NCI-H446 treated with DMSO at 0.1 percent for 48 hours (cell line): Measurements from ENCODE around the gene TNIK.

Source experiments
- DNase-seq: peaks from one replicate; lab custom pipeline; 2025; lab: John Stamatoyannopoulos, UW

Gene TNIK

DNA sequence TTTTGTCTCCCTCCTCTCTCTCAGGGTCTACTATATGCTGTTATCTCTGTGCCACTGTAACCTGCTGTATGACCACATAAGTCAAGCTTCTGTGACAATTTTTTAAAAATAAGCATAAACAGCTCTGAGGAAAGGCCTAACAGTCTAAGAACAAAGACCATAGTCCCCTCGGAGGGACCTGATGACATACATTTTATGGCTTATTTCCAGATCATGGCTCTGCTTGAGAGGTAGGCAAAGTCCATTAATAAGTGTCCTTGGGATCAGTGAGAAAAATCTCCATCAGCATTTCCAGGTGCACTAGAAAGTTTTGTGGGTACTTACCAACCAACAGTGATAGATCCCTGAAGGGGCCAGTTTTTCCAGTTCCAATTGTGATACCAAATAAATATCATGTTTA, 123.8 kb downstream of the TNIK start:
- DNase-seq = no peak

DNA sequence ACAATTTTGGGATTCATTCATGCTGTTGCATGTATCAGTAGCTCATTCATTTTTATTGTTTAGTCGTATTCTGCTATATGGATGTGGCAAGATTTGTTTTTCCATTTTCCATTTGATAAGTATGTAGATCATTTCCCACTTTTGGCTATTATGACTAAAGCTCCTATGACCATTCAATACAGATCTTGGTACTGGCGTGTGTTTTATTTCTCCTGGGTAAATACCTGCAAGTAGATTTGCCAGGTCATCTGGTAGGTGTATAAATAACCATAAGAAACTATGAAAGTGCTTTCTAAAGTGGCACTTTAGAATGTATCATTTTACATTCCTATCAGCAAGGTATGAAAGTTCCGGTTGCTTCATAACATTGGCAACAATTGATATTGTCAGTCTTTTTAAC, 124.6 kb downstream of the TNIK start:
- no peak for DNase-seq

DNA sequence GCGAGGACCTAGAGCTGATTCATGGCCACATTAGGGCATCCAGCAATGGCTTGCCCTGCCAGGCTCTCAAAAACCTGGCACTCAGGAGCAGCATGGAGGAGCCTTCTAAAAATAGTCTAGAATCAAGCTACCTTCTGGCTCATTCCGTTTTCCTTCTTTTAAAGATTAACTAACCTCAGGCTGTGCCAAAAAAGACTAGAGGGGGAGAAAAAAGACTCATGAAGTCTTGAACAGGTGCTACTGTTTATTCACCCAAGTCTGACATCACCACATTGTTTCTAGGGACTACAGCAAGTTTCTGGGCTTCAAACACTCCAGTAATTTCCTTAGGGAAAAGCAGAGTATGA, 125.8 kb downstream of the TNIK start:
- DNase-seq = peak; percentile 99

DNA sequence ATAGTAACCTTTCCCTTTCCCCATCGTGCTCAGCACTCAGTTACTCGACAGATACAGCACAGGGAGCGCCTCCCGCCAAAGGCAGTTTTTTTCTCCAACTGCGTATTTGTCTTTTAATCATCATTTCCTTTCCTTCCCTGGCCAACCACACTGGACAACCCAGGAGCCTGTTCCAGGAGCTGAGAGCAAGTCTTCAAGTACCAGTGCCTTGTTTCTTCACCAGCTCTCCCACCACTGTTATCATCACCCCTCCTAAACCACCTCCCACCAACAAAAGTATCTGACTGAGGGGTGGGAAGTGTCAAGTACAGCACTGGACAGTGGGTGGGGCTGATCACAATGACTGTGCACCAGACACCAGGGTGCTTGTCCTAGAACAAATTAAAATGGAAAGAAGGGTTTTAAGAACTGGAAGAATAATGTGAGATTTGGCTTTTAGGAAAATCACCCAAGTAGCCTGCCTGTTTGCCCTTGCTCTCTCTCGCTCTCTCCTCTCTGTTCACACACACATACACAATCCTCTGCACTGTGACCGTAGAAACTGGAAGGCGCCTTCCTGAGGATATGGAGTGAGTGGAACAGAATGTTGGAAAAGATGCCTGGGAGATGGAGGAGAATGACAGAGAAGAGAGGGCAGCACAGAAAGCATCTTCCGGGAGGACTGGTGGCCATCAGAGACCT, 126.3 kb downstream of the TNIK start:
- peak; percentile 55 for DNase-seq

DNA sequence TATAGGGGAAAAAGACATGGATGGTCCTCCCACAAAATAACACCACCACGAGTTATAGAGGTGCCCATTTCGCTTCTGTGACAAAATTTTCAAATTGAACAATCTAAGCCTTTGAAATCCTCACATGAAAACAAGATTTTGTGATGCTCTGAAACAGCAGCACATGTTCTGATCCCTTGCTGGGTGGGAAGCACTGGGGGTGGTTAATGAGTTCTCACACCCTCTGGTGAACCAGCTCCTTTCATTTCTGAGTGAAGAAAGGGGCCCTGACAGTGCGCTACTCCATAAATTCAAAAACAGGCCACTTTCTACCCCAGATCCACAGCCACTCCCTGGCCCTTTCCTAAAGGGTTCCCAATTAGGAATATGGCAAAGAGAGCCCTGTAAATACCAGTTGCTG, 129.3 kb downstream of the TNIK start:
- no peak for DNase-seq

DNA sequence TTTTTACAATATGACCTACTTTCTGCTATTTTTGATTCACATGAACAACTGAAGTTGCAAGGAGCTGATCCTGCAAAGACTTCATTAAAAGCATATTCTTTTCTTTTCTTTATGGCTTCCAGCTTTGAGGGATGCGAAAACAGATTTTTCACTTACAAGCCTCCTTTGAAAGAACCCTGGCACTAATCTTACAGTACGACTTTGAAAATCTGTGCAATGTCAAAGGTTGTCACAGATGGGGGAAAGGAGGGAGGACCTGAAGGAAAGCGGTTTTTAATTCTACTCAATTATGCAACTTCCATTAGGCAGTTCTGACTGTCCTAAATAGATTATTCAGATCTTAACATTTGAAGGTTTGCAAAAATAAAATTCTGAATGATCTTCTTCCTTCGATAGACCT, 130.5 kb downstream of the TNIK start:
- peak; percentile 39 for DNase-seq

DNA sequence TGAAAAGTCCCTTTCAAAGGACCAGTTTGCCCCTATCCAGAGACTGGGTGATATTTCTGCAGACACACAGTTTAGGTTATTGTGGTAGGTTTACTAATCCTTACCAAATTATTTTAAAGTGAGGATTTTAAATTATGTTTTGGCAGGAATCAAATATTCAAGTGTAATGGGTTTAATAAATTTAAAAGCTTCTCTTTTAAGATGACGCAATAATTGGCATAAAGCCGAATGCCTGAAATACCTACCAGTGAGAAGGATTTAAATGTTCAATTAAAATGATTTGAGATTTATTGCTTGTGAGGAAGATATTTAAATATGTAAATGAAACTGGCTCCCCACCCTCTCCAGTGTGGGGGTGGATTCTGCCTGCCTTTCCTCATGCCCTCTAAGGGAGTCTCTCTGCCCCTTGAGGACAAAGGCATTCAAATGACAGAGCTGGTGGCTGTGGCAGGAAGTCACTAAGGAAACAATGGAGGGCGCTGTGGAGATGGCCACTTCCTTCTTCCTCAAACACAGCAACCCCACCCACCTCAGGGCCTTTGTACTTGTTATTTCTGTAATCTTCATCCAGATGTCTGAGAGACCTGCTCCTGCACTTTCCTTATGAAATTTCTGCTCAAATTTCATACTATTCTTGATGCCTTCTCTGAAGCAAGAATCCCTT, 131.7 kb downstream of the TNIK start:
- peak; percentile 67 for DNase-seq

DNA sequence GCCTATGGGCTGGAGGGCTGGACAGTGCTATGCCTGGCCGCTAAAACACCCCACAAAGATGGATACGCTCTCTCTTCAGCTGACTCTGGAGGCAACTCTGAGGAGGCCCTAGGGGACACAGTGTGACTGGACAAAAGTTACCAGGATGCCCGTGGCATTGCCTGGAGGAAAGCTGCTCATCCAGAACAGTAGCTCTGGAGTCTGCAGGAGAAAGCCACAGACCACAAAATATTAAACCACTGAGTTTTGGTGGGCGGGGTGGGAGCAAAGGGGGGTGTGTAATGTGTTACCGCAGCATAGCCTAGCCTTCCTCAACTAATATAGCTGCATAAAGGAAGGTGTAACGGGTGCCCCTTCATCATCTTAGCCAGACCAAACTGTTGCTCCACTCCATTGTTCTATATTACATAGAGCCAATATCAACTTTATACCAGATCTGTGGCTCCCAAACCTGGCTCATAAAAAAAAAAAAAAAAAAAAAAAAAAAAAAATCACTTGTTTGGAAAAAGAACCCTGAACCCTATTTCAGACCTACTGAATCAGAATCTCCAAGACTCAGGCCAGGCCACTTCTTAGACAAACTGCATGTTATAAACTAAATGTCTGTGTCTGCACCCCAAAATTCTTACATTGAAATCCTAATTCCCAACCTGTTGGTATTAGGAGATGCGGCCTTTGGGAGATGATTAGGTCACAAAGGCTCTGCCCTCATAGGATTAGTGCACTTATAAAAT, 132.6 kb downstream of the TNIK start:
- no peak for DNase-seq

DNA sequence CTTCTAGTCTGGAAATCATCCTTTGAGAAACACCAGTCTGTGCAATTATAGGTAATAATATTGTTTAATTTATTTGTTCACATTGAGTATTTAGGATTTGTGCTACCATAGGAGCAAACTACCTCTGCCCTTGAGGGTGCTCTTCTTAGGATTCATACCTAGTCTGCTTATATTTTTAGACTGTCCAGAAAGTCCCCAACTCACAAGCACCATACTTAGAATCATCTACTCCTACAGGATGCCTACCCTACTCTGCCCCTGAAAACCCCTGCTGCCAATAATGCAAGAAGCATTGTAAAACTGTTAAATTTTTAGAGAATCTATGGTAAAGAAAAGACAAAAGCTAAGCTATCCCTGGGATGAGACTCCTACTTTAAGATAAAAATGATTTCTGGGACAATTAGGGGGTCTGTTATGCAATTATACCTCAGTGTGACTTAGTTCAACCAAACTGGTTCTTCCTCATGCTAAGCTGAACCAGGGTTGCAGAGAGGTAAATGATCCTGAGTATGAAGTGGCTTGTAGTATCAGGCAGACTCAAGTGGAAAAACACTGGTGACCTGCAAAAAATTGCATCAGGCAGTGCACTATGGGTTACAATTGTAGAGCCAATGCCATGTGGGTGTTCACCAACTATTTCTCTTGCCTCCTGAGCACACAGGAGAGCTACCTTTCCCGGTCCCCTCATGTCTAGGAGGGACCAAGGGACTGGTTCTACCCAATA, 133.3 kb downstream of the TNIK start:
- DNase-seq = no peak

DNA sequence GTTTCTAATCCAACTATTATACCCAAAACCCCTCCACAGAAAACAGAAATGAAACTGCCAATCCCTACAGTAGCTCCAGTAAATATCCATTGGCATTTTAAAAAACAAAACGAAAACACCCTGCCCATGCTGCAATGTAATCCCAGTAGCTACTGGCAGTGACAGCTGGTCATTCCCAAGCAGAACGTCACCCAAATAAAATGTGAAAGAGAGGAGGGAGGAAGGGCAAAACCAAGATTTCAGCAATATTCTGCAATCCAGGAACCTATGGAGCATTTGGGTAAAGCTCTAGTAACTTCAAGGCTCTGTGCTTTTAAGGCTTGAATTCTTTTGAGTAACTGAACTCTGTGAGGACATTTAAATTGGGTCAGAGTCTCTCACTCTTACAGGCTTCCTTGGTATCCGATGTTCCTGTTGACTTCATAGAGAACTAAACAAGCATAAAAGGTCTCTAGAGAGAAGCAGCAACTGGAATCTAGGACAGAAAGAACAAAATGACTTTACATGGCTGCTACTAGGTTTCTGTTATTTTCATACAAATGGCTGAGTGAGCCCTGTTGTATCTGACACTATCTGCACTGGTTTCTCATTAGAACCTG, 136.2 kb downstream of the TNIK start:
- DNase-seq = peak; percentile 81

DNA sequence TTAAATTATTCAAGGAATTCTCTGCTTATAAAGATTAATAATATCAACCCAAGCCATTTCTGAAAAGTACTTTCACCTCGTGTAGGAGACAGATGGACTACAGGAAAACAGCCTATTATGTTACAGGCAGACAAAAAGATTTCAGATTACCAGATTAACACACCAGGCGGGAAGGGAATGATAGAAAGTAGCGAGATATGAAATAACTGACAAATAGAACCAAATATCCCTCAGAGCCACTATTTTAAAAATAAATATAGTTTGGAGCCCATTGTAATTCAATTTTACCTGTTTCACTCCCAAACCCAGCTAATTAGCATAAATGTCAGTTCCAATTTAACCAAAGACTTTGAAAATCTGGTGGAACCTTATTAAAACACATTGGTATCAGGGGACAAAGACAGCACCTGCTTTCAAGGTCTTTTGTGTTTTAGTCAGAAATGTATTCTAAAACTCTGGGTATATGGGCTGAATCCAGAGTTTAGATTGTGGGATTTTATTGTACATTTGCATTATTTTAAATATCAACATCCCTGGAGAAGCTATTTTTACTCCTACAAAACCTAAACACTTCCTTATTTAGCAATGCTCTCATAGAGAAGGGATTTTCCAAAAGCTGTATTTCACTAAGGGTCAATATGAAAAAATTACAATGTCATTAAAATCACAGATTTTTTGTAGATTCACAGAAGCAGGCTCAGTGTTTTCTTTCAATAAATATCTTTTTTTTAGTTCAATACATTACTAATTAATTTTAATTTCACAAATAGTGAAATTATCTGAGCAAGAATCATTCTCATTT, 138.4 kb downstream of the TNIK start:
- DNase-seq = peak; percentile 76

DNA sequence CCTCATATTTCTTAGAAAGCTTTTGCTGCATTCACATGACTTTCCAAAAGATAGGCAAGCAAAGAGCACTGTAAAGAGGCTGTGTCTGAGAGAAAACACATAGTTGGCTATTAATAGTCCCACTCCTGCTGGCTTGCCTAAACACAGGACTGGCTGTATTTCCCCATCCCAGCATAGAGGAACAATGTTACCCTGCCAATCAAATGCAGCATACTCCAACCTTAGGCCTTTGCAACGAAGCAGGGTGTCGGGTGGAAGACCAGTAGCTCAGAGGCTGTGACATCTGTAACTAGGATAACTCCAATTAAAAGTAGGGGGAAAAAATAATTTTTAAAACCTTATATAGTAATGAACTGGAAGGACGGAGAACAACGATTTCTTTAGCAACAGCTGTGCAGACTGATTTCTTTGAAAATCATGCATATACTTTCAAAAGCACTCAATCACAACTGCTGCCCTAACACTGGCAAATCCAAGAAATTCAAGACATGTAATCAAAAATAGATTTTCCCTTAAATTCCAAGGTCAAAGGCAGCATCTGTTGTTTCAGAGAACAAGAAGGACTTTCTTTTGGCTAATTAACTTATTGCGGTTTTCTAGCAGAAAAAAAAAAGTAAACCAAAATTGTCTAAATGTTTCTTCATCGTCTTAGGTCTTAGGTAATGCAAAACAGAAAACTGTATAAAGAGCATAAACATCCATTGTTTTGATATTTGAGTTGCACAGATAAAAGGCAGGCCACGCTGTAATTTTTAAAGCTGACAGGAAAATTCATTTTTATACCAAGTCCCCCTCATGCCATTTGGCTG, 139.3 kb downstream of the TNIK start:
- DNase-seq = peak; percentile 94

DNA sequence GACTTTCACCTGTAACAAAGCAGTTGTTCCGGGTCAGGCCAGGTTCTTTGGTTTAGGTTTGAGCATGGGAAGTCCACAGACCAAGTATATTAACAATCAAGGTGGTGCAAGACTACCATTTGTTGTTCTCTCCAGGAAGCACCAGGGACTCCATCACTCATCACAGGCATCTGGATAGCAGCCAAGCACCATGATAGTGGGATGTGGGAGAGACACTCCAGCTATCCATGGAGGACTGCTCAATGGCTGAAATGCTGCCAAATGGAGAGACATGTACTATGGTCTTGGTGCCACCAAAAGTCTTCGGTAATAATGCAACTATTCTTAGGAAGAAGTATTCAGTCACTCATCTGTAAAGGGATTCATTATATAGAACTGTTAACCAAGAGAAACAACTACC, 143.0 kb downstream of the TNIK start:
- peak; percentile 83 for DNase-seq

DNA sequence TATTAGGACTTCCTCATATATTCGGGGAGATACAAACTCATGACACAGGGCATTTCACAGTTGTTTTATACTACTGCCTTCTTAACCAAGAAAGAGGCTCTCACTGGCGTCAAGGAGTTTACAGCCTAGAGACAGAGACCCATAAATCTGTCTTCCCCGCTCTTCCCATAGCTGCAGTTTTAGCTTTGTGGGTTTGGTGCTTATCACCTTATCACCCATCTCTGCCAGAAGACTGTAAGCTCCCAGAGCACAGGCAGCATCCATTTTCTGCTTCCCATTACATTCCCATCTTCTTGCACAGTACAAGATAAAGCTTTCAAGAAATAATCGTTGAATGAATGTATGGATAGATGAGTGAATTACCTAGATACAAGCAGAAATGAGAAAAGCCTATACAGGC, 144.3 kb downstream of the TNIK start:
- no peak for DNase-seq

DNA sequence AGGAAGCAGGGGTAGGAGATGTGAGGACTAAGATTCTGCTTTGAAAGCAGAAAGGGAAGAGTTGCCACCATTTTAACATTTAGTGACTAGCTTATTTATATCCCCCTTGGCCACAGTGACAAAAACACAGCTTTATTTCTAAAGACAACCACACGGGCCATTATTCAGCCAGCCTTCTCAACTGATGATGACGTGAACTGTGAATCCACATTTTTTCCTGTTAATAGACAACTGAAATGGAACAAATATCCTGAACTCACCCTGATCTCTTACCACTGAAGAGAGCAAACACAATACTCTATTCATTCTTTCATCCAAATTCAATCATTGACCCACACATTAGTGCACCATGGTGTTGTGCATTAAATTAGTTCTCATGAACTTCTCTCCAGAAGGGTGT, 145.1 kb downstream of the TNIK start:
- no peak for DNase-seq

DNA sequence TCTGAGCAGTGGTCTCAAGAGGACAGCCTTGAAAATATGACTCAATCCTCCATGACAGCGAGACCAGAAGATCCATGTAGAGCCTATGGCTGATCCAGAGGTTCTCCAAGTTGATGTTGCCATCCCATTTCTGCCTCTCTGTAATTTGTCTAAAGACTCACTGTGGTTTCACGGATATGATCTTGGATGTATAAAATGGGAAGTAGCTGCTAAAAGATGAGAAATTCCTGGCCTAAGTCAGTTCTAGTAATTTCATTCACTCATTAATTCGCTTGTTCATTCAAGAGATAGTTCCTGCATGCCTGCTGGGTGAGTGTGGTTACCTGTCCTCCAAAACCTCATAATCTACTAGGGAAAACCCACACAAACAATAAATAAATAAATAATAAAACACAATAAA, 145.9 kb downstream of the TNIK start:
- DNase-seq = no peak

DNA sequence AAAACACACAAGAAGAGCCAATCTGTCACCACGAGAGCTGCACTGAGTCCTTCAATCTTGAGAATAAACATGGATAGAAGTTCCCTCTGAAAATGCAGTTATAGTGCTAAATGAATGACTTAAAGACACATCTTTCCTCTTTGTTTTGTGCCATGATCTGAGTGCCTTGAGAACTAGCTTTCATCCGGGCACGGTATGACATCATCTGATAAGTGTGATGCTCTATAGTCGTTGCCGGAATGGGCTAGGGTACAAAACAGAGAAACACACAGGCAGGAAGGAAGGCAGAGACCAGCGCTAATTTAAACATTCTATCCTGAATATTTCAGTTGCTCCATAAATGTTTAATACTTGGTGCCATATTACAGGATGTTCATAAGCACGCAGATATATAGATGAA, 146.5 kb downstream of the TNIK start:
- DNase-seq = no peak

DNA sequence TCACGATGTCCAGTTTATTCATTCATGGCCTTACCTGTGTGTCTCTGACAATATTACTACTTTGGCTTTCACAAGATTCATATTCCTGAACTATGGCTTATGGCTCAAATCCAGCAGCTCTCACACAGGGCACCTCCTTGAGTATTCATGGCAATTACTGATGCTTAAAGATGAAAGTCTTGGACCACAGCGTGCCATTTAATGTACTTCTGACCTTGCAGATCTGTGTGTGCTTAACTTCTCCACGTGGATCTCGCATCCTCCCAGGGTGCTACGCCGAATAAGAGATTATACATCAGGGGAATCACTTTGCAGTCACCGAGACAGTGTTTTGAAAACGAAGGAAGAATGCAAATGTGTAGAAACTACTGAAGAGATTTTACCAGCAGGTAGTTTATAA, 147.5 kb downstream of the TNIK start:
- DNase-seq = no peak

DNA sequence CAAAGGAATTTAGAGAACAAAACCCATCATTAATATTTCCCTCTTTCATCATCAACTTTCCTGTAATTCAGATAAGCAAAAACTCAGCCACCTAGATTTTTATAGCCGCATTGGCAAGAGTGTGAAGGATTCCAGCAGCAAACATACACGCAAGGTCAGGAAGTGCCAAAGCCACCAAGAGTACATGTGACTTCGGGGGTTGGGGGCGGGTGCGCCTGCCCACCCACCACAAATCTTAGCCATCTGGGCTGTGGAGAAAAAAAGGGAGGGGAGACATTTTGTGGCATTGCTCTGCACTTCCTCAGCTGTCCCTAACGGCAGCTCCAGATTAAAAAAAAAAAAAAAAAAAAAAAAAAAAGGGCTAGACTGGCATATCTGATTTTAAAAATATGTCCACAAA, 148.4 kb downstream of the TNIK start:
- no peak for DNase-seq

DNA sequence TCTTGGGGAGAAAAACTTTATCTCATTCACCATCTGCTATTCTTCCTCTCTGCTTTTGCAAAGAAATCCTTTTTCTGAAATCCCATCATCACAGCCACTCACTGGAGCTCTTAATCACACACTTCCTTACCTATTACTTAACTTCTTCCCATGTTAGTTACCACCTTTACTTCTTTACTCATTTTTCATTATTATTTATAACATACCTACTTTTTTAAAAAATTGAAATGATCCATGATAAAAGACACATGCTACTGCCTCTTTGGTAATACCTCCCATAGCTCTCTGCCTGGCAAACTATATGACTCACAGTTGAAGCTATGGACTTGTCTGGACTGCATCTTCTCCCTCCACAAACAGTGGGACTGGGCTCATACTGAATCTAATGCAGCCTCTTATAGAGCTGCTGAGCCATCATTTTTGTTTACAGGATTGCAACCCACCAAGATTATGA, 150.3 kb downstream of the TNIK start:
- peak; percentile 80 for DNase-seq

DNA sequence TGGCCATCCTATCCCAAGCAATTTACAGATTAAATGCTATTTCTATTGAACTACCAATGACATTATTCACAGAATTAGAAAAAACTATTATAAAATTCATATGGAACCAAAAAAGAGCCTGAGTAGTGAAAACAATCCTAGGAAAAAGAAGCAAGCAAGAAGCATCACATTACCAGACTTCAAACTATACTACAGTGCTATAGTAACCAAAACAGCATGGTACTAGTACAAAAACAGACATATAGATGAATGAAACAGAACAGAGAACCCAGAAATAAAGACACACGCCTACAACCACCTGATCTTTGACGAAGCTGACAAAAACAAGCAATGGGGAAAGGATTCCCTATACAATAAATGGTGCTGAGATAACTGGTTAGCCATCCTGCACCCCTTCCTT, 152.2 kb downstream of the TNIK start:
- DNase-seq = no peak
